Measurements from ENCODE around the gene ERG.

Gene ERG

GRCh38 chr21:38379147-38379546 lies 119.1 kb downstream of the ERG start:
- TF ChIP-seq CTCF (conservative IDR thresholded peaks at IDR 0.05; ENCODE audit: low read depth): no peak
- CTCF ChIA-PET: interaction anchor here (0.7 to 0.8 kb wide), 2 partner anchors 17 to 32 kb away, joined by 3 to 5 read pairs; no protein-coding TSS in a partner anchor
- POLR2A ChIA-PET (ENCODE audit: low non-redundant PET): no interaction called here
- no peak overlapping the region for H3K27ac ChIP-seq
- peak; percentile 29 for DNase-seq (ENCODE audit: low spot score)

GRCh38 chr21:38377165-38378088 lies 120.8 kb downstream of the ERG start:
- TF ChIP-seq CTCF (conservative IDR thresholded peaks at IDR 0.05; ENCODE audit: low read depth): no peak
- CTCF ChIA-PET: interaction anchor here (0.8 kb wide), 1 partner anchor 335 kb away, joined by 3 read pairs; no protein-coding TSS in a partner anchor
- H3K27ac ChIP-seq: no peak overlapping the region
- POLR2A ChIA-PET (ENCODE audit: low non-redundant PET): no interaction called here
- DNase-seq (ENCODE audit: low spot score): no peak

- CTCF ChIA-PET: interaction anchor here (0.8 kb wide), 1 partner anchor 335 kb away, joined by 3 read pairs; no protein-coding TSS in a partner anchor
- no peak overlapping the region for H3K27ac ChIP-seq
- TF ChIP-seq CTCF (conservative IDR thresholded peaks at IDR 0.05; ENCODE audit: low read depth): no peak
- no peak for DNase-seq (ENCODE audit: low spot score)
- POLR2A ChIA-PET (ENCODE audit: low non-redundant PET): no interaction called here
Observed at GRCh38 chr21:38376693-38377092, 121.6 kb downstream of the ERG start.

- DNase-seq (ENCODE audit: low spot score): no peak
- ChIA-PET POLR2A (ENCODE audit: low non-redundant PET) (no interaction called here), CTCF (no interaction called here)
- TF ChIP-seq CTCF (conservative IDR thresholded peaks at IDR 0.05; ENCODE audit: low read depth): no peak
- H3K27ac ChIP-seq: no peak overlapping the region
Observed at GRCh38 chr21:38376235-38376634, 122.0 kb downstream of the ERG start.

GRCh38 chr21:38367646-38368045 lies 130.6 kb downstream of the ERG start:
- no peak for TF ChIP-seq CTCF (conservative IDR thresholded peaks at IDR 0.05; ENCODE audit: low read depth)
- H3K27ac ChIP-seq: no peak overlapping the region
- no peak for DNase-seq (ENCODE audit: low spot score)
- POLR2A ChIA-PET (ENCODE audit: low non-redundant PET): no interaction called here
- CTCF ChIA-PET: no interaction called here

- CTCF ChIA-PET: no interaction called here
- H3K27ac ChIP-seq: no peak overlapping the region
- POLR2A ChIA-PET (ENCODE audit: low non-redundant PET): no interaction called here
- no peak for DNase-seq (ENCODE audit: low spot score)
- TF ChIP-seq CTCF (conservative IDR thresholded peaks at IDR 0.05; ENCODE audit: low read depth): no peak
Observed at GRCh38 chr21:38365521-38365920, 132.8 kb downstream of the ERG start.
